Spleen (tissue), 7 donors: Measurements from ENCODE around the gene GOLGA8J.

Experiments used
- CTCF ChIP-seq, 11 experiments: fragments of 200-600 bp in 7 of 11; fragments of 450-650 bp in 4 of 11; sonication (generic) in 4 of 11; IDR thresholded peaks in 8 of 11; conservative IDR thresholded peaks in 3 of 11; 1 replicate in 7 of 11; 2 replicates in 4 of 11; pipeline versions ENCODE4 v1.4.0 to v1.8.0; 2016 to 2021; ENCODE audit warnings: antibody characterized with exemption in 11 of 11, inconsistent platforms in 4 of 11, mild to moderate bottlenecking in 1 of 11
- POLR2A ChIP-seq, 3 donors: fragments of 450-650 bp; IDR thresholded peaks; one replicate each; pipeline ENCODE4 v1.5.1; 2017; ENCODE audit warnings: antibody characterized with exemption in 3 of 3, mild to moderate bottlenecking in 1 of 3
- POLR2AphosphoS5 ChIP-seq, 3 donors: sonication (generic); formaldehyde crosslinking; IDR thresholded peaks; one replicate each; pipeline ENCODE4 v1.5.1; 2017; ENCODE audit warnings: antibody characterized with exemption in 3 of 3
- donor health status: DM: no; HTN: no; CAD: no; lungs with moderate emphysema.
- donor health status: DM: no; HTN: no; CAD: no.
- donor health status: DM: no; HTN: no; CAD: no.

GRCh38 chr15:30033763-30034162 is 49.0 kb upstream of the GOLGA8J start:
- TF ChIP-seq POLR2A (IDR thresholded peaks at IDR 0.05) (no peak), CTCF (IDR thresholded peaks at IDR 0.05 in 8 of 11, conservative IDR thresholded peaks at IDR 0.05 in 3 of 11) (no peak), POLR2AphosphoS5 (IDR thresholded peaks at IDR 0.05) (no peak)
